Renal cortex interstitium (tissue), 11 donors: Measurements from ENCODE around the gene RTRAF. TPM values are rescaled to one million over a fixed set of nuclear protein-coding genes. Genes with fewer than 3 reads are reported as not detected.

ENCODE experiments used
- DNase-seq, 11 donors: peaks; one replicate each; pipeline ENCODE4 v3.0.0-alpha.2; 2013; ENCODE audit warnings: low read depth in 9 of 11, low spot score in 4 of 11; ENCODE audit errors: extremely low read depth in 1 of 11
- polyA plus RNA-seq, 3 donors: library from polyadenylated mRNA; unstranded; fragments of 120-200 nt; gene quantifications; one replicate each; pipeline ENCODE4 v1.2.1, GENCODE V29; 2013; ENCODE audit not compliant: insufficient read length in 3 of 3

Gene RTRAF
- polyA plus RNA-seq, 3 donors, result 235 to 328 (median 306) TPM

- DNase-seq, result no peak
Observed at GRCh38 chr14:52012635-52013034, 23.3 kb downstream of the RTRAF start.

GRCh38 chr14:52013984-52014600, 24.7 kb downstream of the RTRAF start:
- DNase-seq, result no peak

GRCh38 chr14:52014601-52015267, 25.4 kb downstream of the RTRAF start:
- DNase-seq, result no peak

GRCh38 chr14:52015411-52016030, 26.2 kb downstream of the RTRAF start:
- no peak for DNase-seq

- no peak for DNase-seq
Observed at GRCh38 chr14:52018252-52018651, 28.9 kb downstream of the RTRAF start.

- no peak for DNase-seq
Observed at GRCh38 chr14:52018970-52019369, 29.6 kb downstream of the RTRAF start.

GRCh38 chr14:52020161-52020714, 30.9 kb downstream of the RTRAF start:
- no peak for DNase-seq

- no peak for DNase-seq
Observed at GRCh38 chr14:52020866-52021717, 31.7 kb downstream of the RTRAF start.

GRCh38 chr14:52021957-52022600, 32.7 kb downstream of the RTRAF start:
- peak in 1 of 11 donors; percentile 40 for DNase-seq

- DNase-seq, result no peak
Observed at GRCh38 chr14:52023518-52023917, 34.2 kb downstream of the RTRAF start.

GRCh38 chr14:52025310-52025709, 36.0 kb downstream of the RTRAF start:
- DNase-seq, result no peak

GRCh38 chr14:52026017-52026660, 36.8 kb downstream of the RTRAF start:
- DNase-seq, result no peak

GRCh38 chr14:52026901-52027300, 37.6 kb downstream of the RTRAF start:
- no peak for DNase-seq

GRCh38 chr14:52029881-52030280, 40.5 kb downstream of the RTRAF start:
- no peak for DNase-seq

GRCh38 chr14:52031781-52032180, 42.4 kb downstream of the RTRAF start:
- no peak for DNase-seq

GRCh38 chr14:52032204-52032801, 43.0 kb downstream of the RTRAF start:
- no peak for DNase-seq

GRCh38 chr14:52033101-52033642, 43.8 kb downstream of the RTRAF start:
- no peak for DNase-seq
